WERI-Rb-1 (cell line): ENCODE data around the gene TMEM163.

ENCODE experiments used
- DNase-seq: peaks from one replicate; pipeline ENCODE4 v3.0.0-alpha.2; 2020
- H3K27ac ChIP-seq: fragments of 250-450 bp; sonication (Bioruptor Pico); 2 replicates; pipeline ENCODE4 v1.5.1; 2020; ENCODE audit warnings: mild to moderate bottlenecking, moderate library complexity
- H3K27me3 ChIP-seq: fragments of 250-450 bp; sonication (Bioruptor Pico); 2 replicates; pipeline ENCODE4 v1.5.1; 2021; ENCODE audit warnings: mild to moderate bottlenecking, low read depth, moderate library complexity; ENCODE audit not compliant: insufficient read depth, severe bottlenecking
- H3K36me3 ChIP-seq: fragments of 250-450 bp; sonication (Bioruptor Pico); 2 replicates; pipeline ENCODE4 v1.5.1; 2020; ENCODE audit warnings: mild to moderate bottlenecking, moderate library complexity
- H3K4me3 ChIP-seq: 2 replicates; pipeline ENCODE4 v1.5.1; 2011; ENCODE audit warnings: low read depth, mild to moderate bottlenecking, control low read depth, low read length
- H3K9me3 ChIP-seq: fragments of 250-450 bp; sonication (Bioruptor Pico); 2 replicates; pipeline ENCODE4 v1.5.1; 2021; ENCODE audit warnings: mild to moderate bottlenecking, moderate library complexity; ENCODE audit not compliant: severe bottlenecking
- CTCF ChIP-seq: IDR thresholded peaks from 2 replicates; pipeline ENCODE4 v1.5.1; 2011; ENCODE audit warnings: low read depth, mild to moderate bottlenecking, control low read depth, inconsistent platforms, low read length

TMEM163 gene

DNA sequence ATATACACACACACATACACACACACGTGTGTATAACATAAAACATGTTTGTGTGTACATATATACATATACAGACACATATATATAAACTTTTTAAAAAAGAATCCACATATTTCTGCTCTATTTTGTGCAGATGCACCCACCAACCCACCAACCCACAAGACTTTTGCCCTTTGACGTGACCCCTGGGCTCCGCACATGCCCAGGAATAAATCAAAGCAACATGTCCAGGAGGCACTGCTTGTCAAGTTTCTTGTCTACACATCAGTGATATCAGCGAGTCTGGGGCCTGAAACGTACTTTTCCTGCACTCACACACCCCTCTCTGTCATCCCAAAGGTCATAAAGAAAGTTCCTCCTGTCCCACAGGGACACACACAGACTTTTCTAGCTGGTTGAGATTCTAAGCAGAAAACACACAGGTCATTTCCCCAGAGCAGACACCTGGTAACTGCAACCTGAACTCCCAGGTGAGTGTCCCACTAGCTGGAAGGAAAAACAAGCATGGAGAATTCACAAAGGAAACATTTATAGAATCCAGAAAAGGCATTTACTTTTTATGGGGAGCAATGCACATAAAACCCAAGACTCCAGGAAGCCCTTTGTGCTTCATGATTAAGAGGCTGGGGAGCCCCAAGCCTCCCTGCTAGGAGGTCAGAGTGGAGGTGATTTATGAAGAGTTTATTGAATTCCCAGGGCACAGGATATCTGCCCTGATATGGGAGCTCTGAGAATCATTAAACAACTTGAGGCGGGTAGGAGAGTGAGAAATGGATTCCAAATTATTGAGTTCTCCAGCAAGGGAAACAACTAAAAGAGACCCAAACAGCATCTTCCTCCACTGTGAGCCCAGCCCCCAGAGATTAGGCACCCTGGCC lies 253.3 kb downstream of the TMEM163 start:
- H3K27me3 ChIP-seq = no peaks in the 10 kb centered on the region
- no peaks in the 10 kb centered on the region for H3K9me3 ChIP-seq
- no peak for DNase-seq
- no peak overlapping the region for H3K4me3 ChIP-seq
- H3K27ac ChIP-seq = no peak overlapping the region
- TF ChIP-seq CTCF = no peak
- no peaks in the 10 kb centered on the region for H3K36me3 ChIP-seq

DNA sequence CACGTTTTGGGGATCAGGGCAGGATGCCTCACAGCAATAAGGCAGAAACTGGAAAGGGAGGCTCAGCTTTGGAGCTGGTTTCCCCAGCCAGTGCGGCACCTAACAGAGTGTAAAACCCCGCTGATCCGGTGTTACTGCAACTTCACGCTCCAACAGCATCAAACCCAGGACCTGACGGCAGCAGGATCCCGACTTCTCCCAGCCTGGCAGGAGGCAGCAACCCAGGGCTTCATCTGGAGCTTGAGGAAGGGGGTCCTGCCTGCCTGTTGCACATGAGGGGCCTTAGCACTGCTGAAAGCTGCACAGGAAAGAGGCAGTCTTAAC lies 255.1 kb downstream of the TMEM163 start:
- H3K27me3 ChIP-seq = no peaks in the 10 kb centered on the region
- no peaks in the 10 kb centered on the region for H3K36me3 ChIP-seq
- DNase-seq = no peak
- H3K9me3 ChIP-seq = no peaks in the 10 kb centered on the region
- H3K4me3 ChIP-seq = no peak overlapping the region
- no peak for TF ChIP-seq CTCF
- no peak overlapping the region for H3K27ac ChIP-seq

GRCh38 chr2:134462791-134463698 lies 255.8 kb downstream of the TMEM163 start:
- H3K4me3 ChIP-seq = no peak overlapping the region
- no peak for DNase-seq
- no peaks in the 10 kb centered on the region for H3K9me3 ChIP-seq
- no peak overlapping the region for H3K27ac ChIP-seq
- no peak for TF ChIP-seq CTCF
- H3K36me3 ChIP-seq = no peaks in the 10 kb centered on the region
- no peaks in the 10 kb centered on the region for H3K27me3 ChIP-seq

DNA sequence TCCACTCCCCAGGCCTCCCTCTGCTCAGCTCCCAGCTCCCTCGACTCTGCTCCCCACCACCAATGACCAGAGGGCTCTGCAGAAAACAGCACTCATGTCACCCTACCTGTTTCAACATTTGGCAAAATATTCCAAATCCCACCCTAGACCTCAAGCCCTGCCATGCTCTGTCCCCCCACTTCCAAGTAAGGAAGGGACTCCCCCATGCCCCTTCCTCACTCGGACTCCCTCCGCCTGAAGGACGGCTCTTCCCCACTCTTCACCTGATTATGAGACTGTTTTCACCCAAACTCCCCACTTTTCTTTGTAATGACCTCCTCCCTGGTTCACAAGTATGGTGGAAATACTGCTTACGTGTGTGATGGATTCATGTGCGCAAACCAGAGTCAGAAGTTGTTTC lies 256.5 kb downstream of the TMEM163 start:
- H3K9me3 ChIP-seq = no peaks in the 10 kb centered on the region
- H3K27ac ChIP-seq = no peak overlapping the region
- H3K4me3 ChIP-seq = no peak overlapping the region
- DNase-seq = no peak
- no peaks in the 10 kb centered on the region for H3K27me3 ChIP-seq
- TF ChIP-seq CTCF = no peak
- H3K36me3 ChIP-seq = no peaks in the 10 kb centered on the region

DNA sequence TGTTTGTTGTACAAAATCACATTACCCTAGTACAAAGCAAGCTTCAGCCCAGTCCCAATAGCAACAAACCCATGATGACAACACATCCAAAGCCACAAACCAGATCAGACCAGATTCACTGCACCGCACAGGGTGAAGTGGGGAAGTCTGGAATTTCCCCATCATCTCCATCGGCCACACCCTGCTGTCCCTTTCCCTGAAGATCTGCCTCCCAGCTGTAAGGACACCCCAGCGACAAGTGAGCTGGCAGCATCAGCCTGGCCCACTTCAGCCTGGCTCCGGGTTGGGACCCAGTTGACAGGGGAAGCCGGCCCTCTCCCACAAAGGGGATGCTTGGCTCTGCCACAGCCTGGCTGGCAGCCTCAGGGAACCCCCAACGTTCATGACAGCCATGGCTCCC lies 257.3 kb downstream of the TMEM163 start:
- DNase-seq = no peak
- Histone ChIP-seq H3K36me3 (no peaks in the 10 kb centered on the region), H3K27me3 (no peaks in the 10 kb centered on the region), H3K4me3 (no peak overlapping the region), H3K27ac (no peak overlapping the region), H3K9me3 (no peaks in the 10 kb centered on the region)
- no peak for TF ChIP-seq CTCF
